Smooth muscle cell of bladder (primary cell): Measurements from ENCODE around the gene TRAIP. TPM values are rescaled to one million over a fixed set of nuclear protein-coding genes. Genes with fewer than 3 reads are reported as not detected.

Experiments used
- total RNA-seq: library from RNA; depleted of rRNA; stranded (reverse); fragments of >200 nt; gene quantifications from 2 replicates; pipeline ENCODE4 v1.2.3, GENCODE V29; 2014

Gene TRAIP
- 1.0 and 1.4 TPM in 2 replicates for total RNA-seq

GRCh38 chr3:49856181-49857005 lies at the start of gene TRAIP:
Gene TRAIP, minus strand, starts transcription at chr3:49856564. Its CDS starts 111 bp downstream, at chr3:49856453.

GRCh38 chr3:49903451-49904424 lies 47.4 kb upstream of the TRAIP start, which contains the start of gene MST1R:
Gene MST1R, minus strand, starts transcription at chr3:49903873. Its CDS starts 264 bp downstream, at chr3:49903609.

GRCh38 chr3:49869525-49870126 lies 13.3 kb upstream of the TRAIP start, which contains the start of gene CAMKV:
Gene CAMKV, minus strand, starts transcription at chr3:49869906. Its CDS starts 7,518 bp downstream, at chr3:49862388.

GRCh38 chr3:49813497-49814174 lies 42.7 kb downstream of the TRAIP start, which contains the start of gene UBA7:
Gene UBA7, minus strand, starts transcription at chr3:49813953. Its CDS starts 166 bp downstream, at chr3:49813787.

GRCh38 chr3:49802719-49803464 lies 53.5 kb downstream of the TRAIP start, which contains the start of gene INKA1:
Gene INKA1, plus strand, starts transcription at chr3:49803261. Its CDS starts 132 bp downstream, at chr3:49803393.

GRCh38 chr3:49799761-49800160 lies 56.6 kb downstream of the TRAIP start, which contains the start of gene CDHR4:
Gene CDHR4, minus strand, starts transcription at chr3:49799873. Its CDS starts 61 bp downstream, at chr3:49799812.

GRCh38 chr3:49786357-49787181 lies 69.8 kb downstream of the TRAIP start, which contains the start of gene IP6K1:
Gene IP6K1, minus strand, starts transcription at chr3:49786542. Its CDS starts 38,502 bp downstream, at chr3:49748040.

Other genes with a start within 250 kb of the TRAIP start
- gene APEH, start 182.2 kb downstream of the TRAIP start, total RNA-seq: 109 and 116 TPM in 2 replicates
- gene MST1, start 167.1 kb downstream of the TRAIP start, total RNA-seq: 6.0 TPM in 2 replicates
- gene RNF123, start 167.0 kb downstream of the TRAIP start, total RNA-seq: 20.5 and 20.6 TPM in 2 replicates
- not detected in 2 replicates for gene AMIGO3, start 136.9 kb downstream of the TRAIP start, total RNA-seq
- 23.0 and 30.5 TPM in 2 replicates for gene GMPPB, start 132.6 kb downstream of the TRAIP start, total RNA-seq
- gene IP6K1, start 70.0 kb downstream of the TRAIP start, total RNA-seq: 19.1 and 29.1 TPM in 2 replicates
- under 0.01 and 0.14 TPM in 2 replicates for gene CDHR4, start 56.7 kb downstream of the TRAIP start, total RNA-seq
- gene INKA1, start 53.3 kb downstream of the TRAIP start, total RNA-seq: 3.1 and 3.7 TPM in 2 replicates
- gene UBA7, start 42.6 kb downstream of the TRAIP start, total RNA-seq: 39.1 and 55.2 TPM in 2 replicates
- not detected in 2 replicates for gene CAMKV, start 13.3 kb upstream of the TRAIP start, total RNA-seq
- 0.14 and 0.55 TPM in 2 replicates for gene MST1R, start 47.3 kb upstream of the TRAIP start, total RNA-seq
- gene MON1A, start 73.2 kb upstream of the TRAIP start, total RNA-seq: 7.4 and 11.3 TPM in 2 replicates
- gene RBM6, start 83.6 kb upstream of the TRAIP start, total RNA-seq: 32.7 and 45.2 TPM in 2 replicates
- 99.2 and 108 TPM in 2 replicates for gene RBM5, start 232.4 kb upstream of the TRAIP start, total RNA-seq